Activated B cell treated with CpG ODN at 0.5 μM for 24 hours (primary cell): ENCODE measurements around the gene EFCAB13. TPM values are rescaled to one million over a fixed set of nuclear protein-coding genes. Genes with fewer than 3 reads are reported as not detected.
A peak's percentile ranks its signal among the peaks of the same experiment; 100 is the strongest.

ENCODE experiments used
- ATAC-seq: fragments of 200-7000 bp; cut with Tn5 transposase; one replicate; pipeline ENCODE4 v1.10.0; 2021; ENCODE audit warnings: low read depth, mild to moderate bottlenecking, moderate library complexity
- CTCF ChIA-PET: fragments of 350-600 bp; sonication (Branson Sonifier 250); formaldehyde crosslinking; loops from one replicate; lab custom pipeline; 2021; ENCODE audit warnings: antibody characterized with exemption; lab: Charles Lee
- POLR2A ChIA-PET: fragments of 350-600 bp; sonication (Branson Sonifier 250); formaldehyde crosslinking; loops from one replicate; lab custom pipeline; 2021; ENCODE audit warnings: antibody characterized with exemption; lab: Charles Lee
- DNase-seq: peaks from one replicate; pipeline ENCODE4 v3.0.0; 2022
- H3K27ac Mint-ChIP-seq: one replicate; pipeline ENCODE4 v1.8.0; 2020; ENCODE audit warnings: mixed read lengths
- H3K27me3 Mint-ChIP-seq: one replicate; pipeline ENCODE4 v1.8.0; 2021; ENCODE audit warnings: mixed read lengths
- H3K36me3 Mint-ChIP-seq: one replicate; pipeline ENCODE4 v1.8.0; 2021; ENCODE audit warnings: low read depth, mixed read lengths
- H3K4me1 Mint-ChIP-seq: one replicate; pipeline ENCODE4 v1.8.0; 2021; ENCODE audit warnings: mixed read lengths
- H3K4me3 Mint-ChIP-seq: one replicate; pipeline ENCODE4 v1.8.0; 2020; ENCODE audit warnings: mild to moderate bottlenecking, mixed read lengths
- H3K9me3 Mint-ChIP-seq: one replicate; pipeline ENCODE4 v1.8.0; 2020; ENCODE audit warnings: mixed read lengths
- intact Hi-C: fragments of 100-400 bp; cut with micrococcal nuclease; formaldehyde crosslinking; loops from one replicate; pipeline ENCODE4 v1.15.1; 2024
- total RNA-seq: library from RNA; stranded (reverse); gene quantifications from 2 replicates; pipeline ENCODE4 v1.2.3, GENCODE V29; 2022
- TF ChIP-seq, protein P1 (sequence below): fragments of 200-600 bp; IDR thresholded peaks from one replicate; pipeline ENCODE4 v1.8.0; 2022; ENCODE audit warnings: antibody characterized with exemption, mild to moderate bottlenecking

The EFCAB13 gene
- total RNA-seq, 1 donor from 2014 or later, result 25.4 TPM

- Mint-ChIP-seq H3K27me3 (no peaks in the 10 kb centered on the region), H3K9me3 (no peaks in the 10 kb centered on the region), H3K4me1 (peaks cover 48% of the 10 kb centered on the region), H3K36me3 (no peaks in the 10 kb centered on the region), H3K27ac (peak overlapping the region; percentile 92), H3K4me3 (peak overlapping the region; percentile 57)
- POLR2A ChIA-PET, result interaction anchor here (0.6 to 2.7 kb wide), 16 partner anchors 12 to 96 kb away, joined by 3 to 16 read pairs (median 5); partner anchors contain the start of genes EFCAB13 and ITGB3
- ATAC-seq, result no peak
- DNase-seq, result no peak
- TF ChIP-seq, protein P1, sequence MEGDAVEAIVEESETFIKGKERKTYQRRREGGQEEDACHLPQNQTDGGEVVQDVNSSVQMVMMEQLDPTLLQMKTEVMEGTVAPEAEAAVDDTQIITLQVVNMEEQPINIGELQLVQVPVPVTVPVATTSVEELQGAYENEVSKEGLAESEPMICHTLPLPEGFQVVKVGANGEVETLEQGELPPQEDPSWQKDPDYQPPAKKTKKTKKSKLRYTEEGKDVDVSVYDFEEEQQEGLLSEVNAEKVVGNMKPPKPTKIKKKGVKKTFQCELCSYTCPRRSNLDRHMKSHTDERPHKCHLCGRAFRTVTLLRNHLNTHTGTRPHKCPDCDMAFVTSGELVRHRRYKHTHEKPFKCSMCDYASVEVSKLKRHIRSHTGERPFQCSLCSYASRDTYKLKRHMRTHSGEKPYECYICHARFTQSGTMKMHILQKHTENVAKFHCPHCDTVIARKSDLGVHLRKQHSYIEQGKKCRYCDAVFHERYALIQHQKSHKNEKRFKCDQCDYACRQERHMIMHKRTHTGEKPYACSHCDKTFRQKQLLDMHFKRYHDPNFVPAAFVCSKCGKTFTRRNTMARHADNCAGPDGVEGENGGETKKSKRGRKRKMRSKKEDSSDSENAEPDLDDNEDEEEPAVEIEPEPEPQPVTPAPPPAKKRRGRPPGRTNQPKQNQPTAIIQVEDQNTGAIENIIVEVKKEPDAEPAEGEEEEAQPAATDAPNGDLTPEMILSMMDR, result no peak
- CTCF ChIA-PET, result interaction anchor here (1.0 to 6.4 kb wide), 5 partner anchors 13 to 58 kb away, joined by 3 to 47 read pairs (median 6); partner anchors contain the start of gene ITGB3
- intact Hi-C loops, result loop anchor here (2.0 kb wide), 3 partner anchors 20 to 56 kb away; no protein-coding TSS in a partner anchor
Observed at GRCh38 chr17:47287068-47287467, 36.7 kb upstream of the EFCAB13 start.

DNA sequence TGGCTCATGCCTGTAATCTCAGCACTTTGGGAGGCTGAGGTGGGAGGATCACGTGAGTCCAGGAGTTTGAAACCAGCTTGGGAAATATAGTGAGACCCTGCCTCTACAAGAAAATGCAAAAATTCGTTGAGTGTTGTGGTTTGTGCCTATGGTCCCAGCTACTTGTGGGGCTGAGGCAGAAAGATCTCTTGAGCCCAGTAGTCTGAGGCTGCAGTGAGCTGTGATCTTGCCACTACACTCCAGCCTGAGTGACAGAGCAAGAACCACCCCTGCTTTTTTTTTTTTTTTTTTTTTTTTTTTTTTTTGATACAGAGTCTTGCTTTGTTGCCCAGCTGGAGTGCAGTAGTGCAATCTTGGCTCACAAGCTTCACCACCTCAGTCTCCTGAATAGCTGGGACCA, 36.1 kb upstream of the EFCAB13 start:
- Mint-ChIP-seq H3K27me3 (no peaks in the 10 kb centered on the region), H3K4me1 (peaks cover 43% of the 10 kb centered on the region), H3K4me3 (no peak overlapping the region), H3K27ac (peak overlapping the region; percentile 92), H3K9me3 (no peaks in the 10 kb centered on the region), H3K36me3 (no peaks in the 10 kb centered on the region)
- ChIA-PET POLR2A (interaction anchor here (0.6 to 2.7 kb wide), 6 partner anchors 13 to 82 kb away, joined by 3 to 16 read pairs (median 6); partner anchors contain the start of gene EFCAB13), CTCF (interaction anchor here (1.3 to 6.4 kb wide), 3 partner anchors 13 to 59 kb away, joined by 6 to 47 read pairs (median 13); no protein-coding TSS in a partner anchor)
- TF ChIP-seq, protein P1, result no peak
- intact Hi-C loops, result loop anchor here (2.0 kb wide), 3 partner anchors 21 to 57 kb away; no protein-coding TSS in a partner anchor
- no peak for ATAC-seq
- no peak for DNase-seq

DNA sequence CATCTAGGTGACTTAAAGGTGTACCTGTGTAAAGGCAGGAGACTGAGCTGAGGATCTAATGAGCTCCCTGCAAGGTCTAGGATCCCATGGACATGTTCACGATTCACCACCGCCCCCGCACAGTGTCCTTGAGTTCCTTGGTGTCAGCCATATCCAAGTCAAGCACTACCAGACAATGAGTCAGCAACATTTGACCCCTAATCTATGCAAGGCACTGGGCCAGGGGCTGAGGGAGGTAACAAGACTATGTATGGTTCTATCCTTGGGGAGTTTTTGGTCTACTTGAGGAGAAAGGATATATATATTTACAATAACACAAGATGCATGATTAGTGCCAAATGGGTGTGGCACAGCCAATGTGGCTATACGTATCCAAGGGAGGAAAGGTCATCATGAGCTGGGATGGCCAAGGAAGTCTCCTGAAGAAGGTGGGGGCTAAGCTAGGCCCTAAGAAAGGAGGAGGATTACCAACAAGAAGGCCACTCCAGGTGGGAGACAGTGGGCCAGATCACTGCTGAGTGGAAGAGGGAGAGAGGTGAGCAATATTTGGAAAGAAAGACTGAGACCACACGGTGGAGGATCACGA, 35.1 kb upstream of the EFCAB13 start:
- H3K4me1 Mint-ChIP-seq, result peaks cover 51% of the 10 kb centered on the region
- no peak overlapping the region for H3K4me3 Mint-ChIP-seq
- no peaks in the 10 kb centered on the region for H3K9me3 Mint-ChIP-seq
- ATAC-seq (no peak), DNase-seq (no peak)
- H3K36me3 Mint-ChIP-seq, result no peaks in the 10 kb centered on the region
- no peaks in the 10 kb centered on the region for H3K27me3 Mint-ChIP-seq
- POLR2A ChIA-PET, result interaction anchor here (0.9 to 1.7 kb wide), 3 partner anchors 22 to 36 kb away, joined by 3 to 5 read pairs (median 4); partner anchors contain the start of gene EFCAB13
- TF ChIP-seq, protein P1, result no peak
- intact Hi-C loops, result no loop called here
- CTCF ChIA-PET, result interaction anchor here (2.7 to 6.4 kb wide), 2 partner anchors 26 to 60 kb away, joined by 13 to 47 read pairs; no protein-coding TSS in a partner anchor
- H3K27ac Mint-ChIP-seq, result peak overlapping the region; percentile 53

DNA sequence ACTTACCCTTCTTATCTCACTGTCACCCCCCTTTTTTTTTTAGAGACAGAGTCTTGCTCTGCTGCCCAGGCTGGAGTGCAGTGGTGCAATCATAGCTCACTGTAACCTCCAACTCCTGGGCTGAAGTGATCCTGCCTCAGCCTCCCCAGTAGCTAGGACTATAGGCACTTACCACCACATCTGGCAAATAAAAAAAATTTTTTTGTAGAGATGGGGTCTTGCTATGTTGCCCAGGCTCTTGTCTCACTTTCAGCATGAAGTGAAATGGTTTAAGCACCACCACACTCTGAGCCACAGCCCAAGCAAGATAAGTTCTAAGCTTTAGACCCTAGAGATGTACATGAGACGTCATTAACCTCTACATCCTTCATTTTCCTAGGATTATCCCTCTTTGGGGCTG, 34.5 kb upstream of the EFCAB13 start:
- TF ChIP-seq, protein P1, result no peak
- Mint-ChIP-seq H3K27me3 (no peaks in the 10 kb centered on the region), H3K4me3 (no peak overlapping the region), H3K36me3 (no peaks in the 10 kb centered on the region), H3K9me3 (no peaks in the 10 kb centered on the region), H3K4me1 (peaks cover 57% of the 10 kb centered on the region), H3K27ac (no peak overlapping the region)
- intact Hi-C loops, result no loop called here
- ATAC-seq, result no peak
- ChIA-PET POLR2A (interaction anchor here (1.7 kb wide), 1 partner anchor 35 kb away, joined by 5 read pairs; the partner anchor contains the start of gene EFCAB13), CTCF (no interaction called here)
- no peak for DNase-seq

DNA sequence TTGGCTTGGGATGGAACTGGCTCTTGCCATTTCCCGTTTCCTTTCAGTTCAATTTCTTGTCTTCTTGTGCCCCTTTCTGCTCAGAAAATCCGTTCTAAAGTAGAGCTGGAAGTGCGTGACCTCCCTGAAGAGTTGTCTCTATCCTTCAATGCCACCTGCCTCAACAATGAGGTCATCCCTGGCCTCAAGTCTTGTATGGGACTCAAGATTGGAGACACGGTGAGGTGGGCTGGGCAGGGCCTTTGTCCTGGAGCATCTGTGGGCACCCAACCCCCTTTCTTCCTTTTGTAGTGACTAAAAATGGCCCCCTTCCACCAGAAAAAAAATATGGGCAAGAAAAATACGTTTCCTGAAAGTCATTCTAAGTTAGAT, 32.9 kb upstream of the EFCAB13 start:
- Mint-ChIP-seq H3K27ac (no peak overlapping the region), H3K4me1 (peaks cover 57% of the 10 kb centered on the region), H3K36me3 (no peaks in the 10 kb centered on the region), H3K27me3 (no peaks in the 10 kb centered on the region), H3K4me3 (no peak overlapping the region), H3K9me3 (no peaks in the 10 kb centered on the region)
- TF ChIP-seq, protein P1, result no peak
- ChIA-PET POLR2A (interaction anchor here (0.6 kb wide), 2 partner anchors 17 to 43 kb away, joined by 4 to 5 read pairs; no protein-coding TSS in a partner anchor), CTCF (no interaction called here)
- ATAC-seq (no peak), DNase-seq (no peak)
- intact Hi-C loops, result no loop called here
